GM18858 (cell line): ENCODE measurements around the gene PCBP1.
A peak's percentile ranks its signal among the peaks of the same experiment; 100 is the strongest.
"Not testable (repeated sequence)": the region's sequence is repeated elsewhere in the genome, so short reads cannot be mapped to it uniquely, and the experiment has no call there.

Experiments
- ATAC-seq: cut with Tn5 transposase; IDR thresholded peaks from one replicate; pipeline ENCODE4 v1.9.1; 2021; ENCODE audit not compliant: unreplicated experiment

Gene PCBP1

DNA sequence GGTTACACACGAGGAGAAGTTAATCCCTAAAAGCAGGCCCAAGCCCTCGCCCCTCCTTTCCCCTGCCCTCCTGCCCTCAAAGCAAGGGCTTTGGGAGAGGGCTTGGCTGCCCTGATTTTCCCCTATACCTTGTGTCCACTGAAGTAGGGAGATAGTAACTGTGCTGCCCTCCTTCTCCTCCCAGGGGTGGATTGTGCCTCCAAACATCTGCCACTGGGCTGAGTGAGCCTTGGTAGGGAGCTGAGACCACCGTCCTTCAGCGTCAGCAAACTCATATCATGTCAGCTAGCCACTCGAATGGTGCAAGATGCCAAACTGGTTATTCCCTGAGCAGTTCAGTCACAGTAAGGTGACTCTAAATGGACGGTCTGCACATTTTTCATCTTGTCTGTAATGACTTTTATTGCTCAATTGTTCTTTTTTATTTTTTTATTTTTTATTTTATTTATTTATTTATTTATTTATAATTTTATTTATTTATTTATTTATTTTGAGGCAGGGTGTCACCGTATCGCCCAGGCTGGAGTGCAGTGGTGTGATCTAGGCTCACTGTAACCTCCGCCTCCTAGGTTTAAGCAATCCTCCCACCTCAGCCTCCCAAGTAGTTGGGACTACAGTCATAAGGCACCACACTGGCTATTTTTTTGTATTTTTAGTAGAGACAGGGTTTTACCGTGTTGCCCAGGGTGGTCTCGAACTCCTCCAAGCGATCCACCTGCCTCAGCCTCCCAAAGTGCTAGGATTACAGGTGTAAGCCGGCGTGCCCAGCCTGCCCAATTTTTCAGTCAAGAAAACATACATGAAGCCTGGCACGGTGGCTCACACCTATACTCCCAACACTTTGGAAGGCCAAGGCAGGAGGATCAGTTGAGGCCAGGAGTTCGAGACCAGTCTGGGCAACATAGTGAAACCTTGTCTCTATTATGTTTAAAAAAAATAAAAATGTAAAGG lies 8.7 kb downstream of the PCBP1 start:
- no peak for ATAC-seq

GRCh38 chr2:70098032-70098431 lies 10.8 kb downstream of the PCBP1 start:
- no peak for ATAC-seq

GRCh38 chr2:70099270-70099669 lies 12.0 kb downstream of the PCBP1 start:
- ATAC-seq: no peak

DNA sequence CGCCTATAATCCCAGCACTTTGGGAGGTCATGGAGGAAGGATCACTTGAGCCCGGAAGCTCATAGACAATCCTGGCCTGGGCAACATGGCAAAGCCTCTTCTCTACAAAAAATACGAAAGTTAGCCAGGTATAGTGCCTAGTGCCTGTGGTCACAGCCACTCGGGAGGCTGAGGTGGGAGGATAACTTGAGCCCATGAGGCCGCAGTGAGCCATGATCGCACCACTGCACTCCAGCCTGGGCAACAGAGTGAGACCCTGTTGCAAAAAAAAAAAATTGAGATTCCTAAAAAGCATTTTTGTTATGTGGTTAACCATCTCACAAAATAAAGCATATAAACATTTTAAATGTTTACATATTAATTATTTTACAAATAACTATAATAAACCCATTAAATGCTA lies 13.9 kb downstream of the PCBP1 start:
- no peak for ATAC-seq

- ATAC-seq: not testable (repeated sequence)
These were observed 14.4 kb downstream of the PCBP1 start for GRCh38 chr2:70101686-70102085.

DNA sequence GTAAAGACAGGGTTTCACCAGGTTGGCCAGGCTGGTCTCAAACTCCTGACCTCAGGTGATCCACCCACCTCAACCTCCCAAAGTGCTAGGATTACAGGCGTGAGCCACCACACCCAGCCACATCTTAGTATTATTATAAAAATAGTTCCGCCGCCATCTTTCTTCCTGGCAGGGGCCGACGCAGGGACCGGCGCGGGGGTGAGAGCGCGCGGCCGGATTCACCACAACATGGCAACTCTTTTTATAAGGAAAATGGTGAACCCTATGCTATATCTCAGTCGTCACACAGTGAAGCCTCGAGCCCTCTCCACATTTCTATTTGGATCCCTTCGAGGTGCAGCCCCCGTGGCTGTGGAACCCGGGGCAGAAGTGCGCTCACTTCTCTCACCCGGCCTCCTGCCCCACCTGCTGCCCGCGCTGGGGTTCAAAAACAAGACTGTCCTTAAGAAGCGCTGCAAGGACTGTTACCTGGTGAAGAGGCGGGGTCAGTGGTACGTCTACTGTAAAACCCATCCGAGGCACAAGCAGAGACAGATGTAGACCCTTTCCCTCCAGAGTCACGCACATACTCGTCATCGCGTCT lies 15.1 kb downstream of the PCBP1 start:
- not testable (repeated sequence) for ATAC-seq

DNA sequence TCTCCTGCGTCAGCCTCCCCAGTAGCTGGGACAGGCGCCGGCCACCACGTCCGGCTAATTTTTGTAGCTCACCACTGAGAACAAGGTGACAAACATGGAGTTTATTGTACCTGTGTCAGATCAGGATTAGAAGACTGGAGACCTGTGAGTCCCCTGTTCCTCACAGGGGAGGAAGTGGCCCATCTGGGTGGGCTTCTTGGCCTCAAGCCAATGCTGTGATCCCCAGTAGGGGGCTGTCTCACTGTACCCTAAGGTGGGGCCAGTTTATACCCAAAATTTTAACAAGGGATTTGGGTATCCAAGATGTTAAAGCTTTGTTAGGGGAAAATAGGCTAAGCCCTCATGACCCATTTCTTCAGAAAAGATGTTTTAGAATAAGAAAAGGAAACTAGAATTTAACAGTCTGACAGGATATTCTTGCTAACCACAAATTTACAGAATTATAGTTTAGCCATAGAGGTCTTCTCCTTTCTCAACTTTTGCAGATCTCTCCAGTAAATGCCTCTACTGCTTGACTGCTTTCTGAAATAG lies 16.3 kb downstream of the PCBP1 start:
- no peak for ATAC-seq

DNA sequence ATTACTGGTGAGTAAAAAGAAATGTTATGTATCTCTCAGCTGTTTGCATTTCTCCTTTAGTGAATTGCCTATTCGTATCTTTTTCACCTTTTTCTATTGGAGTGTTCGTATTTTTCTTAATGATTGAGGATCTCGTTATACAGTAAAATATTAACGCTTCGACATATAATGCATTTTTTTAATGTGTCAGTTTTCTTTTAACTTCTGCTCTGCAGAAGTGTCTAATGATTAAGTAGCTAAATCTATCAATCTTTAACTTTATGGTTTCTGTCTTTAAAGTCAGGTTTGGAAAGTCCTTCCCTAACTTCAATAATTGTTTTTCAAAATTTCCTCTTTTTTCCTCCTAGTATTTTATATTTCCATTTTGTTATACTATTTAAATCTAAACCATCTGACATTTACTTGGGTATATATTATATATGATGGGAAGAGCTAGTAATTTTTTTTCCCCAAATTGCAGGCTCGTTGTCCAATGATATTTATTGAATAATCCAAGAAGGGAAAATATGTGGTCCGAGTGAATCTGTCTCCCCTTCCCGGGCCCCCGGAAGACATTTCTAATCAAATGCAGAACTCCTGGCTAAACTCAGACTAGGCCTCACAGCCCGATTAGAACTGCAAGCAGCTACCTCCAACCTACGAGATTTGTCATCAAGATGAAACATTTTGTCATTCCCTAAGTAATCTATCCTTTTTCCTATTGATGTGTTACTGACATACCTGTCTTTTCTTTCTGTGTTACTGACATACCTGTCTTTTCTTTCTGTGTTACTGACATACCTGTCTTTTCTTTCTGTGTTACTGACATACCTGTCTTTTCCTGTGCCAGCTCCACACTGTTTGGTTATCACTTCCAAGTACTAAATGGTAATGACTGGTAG lies 17.2 kb downstream of the PCBP1 start:
- no peak for ATAC-seq

- not testable (repeated sequence) for ATAC-seq
These were observed 18.9 kb downstream of the PCBP1 start for GRCh38 chr2:70106138-70106537.

GRCh38 chr2:70110397-70110796 lies 23.1 kb downstream of the PCBP1 start:
- ATAC-seq: not testable (repeated sequence)

GRCh38 chr2:70111752-70112591 lies 24.7 kb downstream of the PCBP1 start:
- no peak for ATAC-seq

DNA sequence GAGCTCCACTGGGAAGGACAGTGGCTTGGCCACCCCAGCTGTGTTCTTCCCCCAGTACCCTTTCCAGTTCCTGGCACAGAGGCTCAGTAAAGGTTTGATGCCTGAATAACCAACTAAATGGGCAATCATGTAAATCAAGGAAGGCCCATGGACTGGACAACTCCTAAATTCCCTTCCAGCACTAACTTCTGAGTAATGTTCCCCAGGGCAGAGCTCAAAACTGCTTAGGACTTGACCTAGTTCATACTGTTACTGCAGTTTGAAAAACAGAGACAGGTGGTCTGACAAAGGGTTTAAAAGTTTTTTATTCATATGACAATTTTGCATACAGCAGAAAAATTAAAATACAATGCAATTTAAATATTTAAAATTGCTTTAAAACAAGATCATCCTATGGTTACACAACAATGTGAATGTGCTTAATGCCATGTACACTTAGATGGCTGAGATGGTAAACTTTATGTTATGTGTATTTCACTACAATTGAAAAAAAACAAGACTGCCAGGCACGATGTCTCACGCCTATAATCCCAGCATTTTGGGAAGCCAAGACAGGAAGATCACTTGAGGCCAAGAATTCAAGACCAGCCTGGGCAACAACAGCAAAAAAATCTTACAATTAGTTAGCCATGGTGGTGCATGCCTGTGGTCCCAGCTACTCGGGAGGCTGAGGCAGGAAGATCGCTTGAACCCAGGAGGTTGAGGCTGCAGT lies 26.2 kb downstream of the PCBP1 start:
- ATAC-seq: no peak

GRCh38 chr2:70115646-70116442 lies 28.6 kb downstream of the PCBP1 start:
- peak; percentile 57 for ATAC-seq

GRCh38 chr2:70116936-70117552 lies 29.8 kb downstream of the PCBP1 start:
- no peak for ATAC-seq

- ATAC-seq: no peak
These were observed 31.6 kb downstream of the PCBP1 start for GRCh38 chr2:70118798-70119454.

DNA sequence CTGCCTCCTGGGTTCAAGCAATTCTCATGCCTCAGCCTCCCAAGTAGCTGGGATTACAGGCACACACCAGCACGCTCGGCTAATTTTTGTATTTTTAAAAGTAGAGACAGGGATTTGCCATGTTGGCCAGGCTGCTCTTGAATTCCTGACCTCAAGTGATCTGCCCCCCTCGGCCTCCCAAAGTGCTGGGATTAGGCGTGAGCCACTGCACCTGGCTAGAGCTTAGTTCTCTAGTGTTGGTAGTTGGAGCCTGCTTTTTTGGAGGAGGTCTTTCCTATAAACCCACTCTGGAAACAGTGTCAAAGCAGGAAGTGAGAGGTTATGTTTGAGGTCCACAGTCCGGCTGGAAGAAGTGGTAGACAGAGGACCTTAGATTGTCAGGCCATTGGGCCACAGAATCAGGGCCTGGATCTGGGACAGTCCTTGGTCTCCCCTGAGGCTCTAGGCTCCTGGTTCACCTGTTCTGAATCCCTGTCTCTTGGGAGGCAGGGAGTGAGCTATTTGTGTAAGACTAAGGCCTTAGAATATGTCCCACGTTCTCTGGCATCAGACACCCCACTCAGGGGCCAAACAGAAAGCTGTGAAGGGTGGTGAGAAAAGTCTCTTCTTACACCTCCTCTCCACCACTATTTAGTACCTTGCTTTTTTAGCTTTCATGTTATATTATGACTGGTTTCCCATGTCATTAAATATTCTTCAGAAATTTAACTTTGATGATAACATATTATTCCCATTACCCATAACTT lies 34.5 kb downstream of the PCBP1 start:
- ATAC-seq: no peak

- ATAC-seq: no peak
These were observed 35.2 kb downstream of the PCBP1 start for GRCh38 chr2:70122470-70122869.
